Tibial artery (tissue), 4 donors: Measurements from ENCODE around the gene PGGHG.

Experiments
- DNase-seq, 2 donors: peaks; one replicate each; pipeline ENCODE4 v3.0.0-alpha.2; 2019
- H3K27ac ChIP-seq, 2 donors: fragments of 200-600 bp; sonication (generic) in 1 of 2; 1 replicate in 1 of 2; 2 replicates in 1 of 2; pipeline ENCODE4 v1.5.1; 2018 to 2019; ENCODE audit warnings: mild to moderate bottlenecking in 1 of 2
- H3K27me3 ChIP-seq, 2 donors: fragments of 200-600 bp; sonication (generic) in 1 of 2; one replicate each; pipeline versions ENCODE4 v1.5.1 to v1.6.0; 2016 to 2019
- H3K36me3 ChIP-seq, 3 donors: fragments of 200-600 bp; sonication (generic) in 2 of 3; one replicate each; pipeline ENCODE4 v1.5.1; 2016 to 2019; ENCODE audit warnings: mild to moderate bottlenecking in 2 of 3
- H3K4me1 ChIP-seq, 4 donors: fragments of 200-600 bp; sonication (generic) in 2 of 4; 1 replicate in 3 of 4; 2 replicates in 1 of 4; pipeline ENCODE4 v1.5.1; 2016 to 2019
- H3K4me3 ChIP-seq, 2 donors: fragments of 200-600 bp; sonication (generic) in 1 of 2; 1 replicate in 1 of 2; 2 replicates in 1 of 2; pipeline ENCODE4 v1.5.1; 2018 to 2019; ENCODE audit warnings: mild to moderate bottlenecking in 2 of 2
- H3K9me3 ChIP-seq, 3 donors: fragments of 200-600 bp; sonication (generic) in 1 of 3; one replicate each; pipeline ENCODE4 v1.5.1; 2016 to 2019
- CTCF ChIP-seq, 2 experiments: fragments of 200-600 bp in 1 of 2; fragments of 450-650 bp in 1 of 2; IDR thresholded peaks; one replicate each; pipeline ENCODE4 v1.5.1; 2017 to 2019; ENCODE audit warnings: antibody characterized with exemption in 2 of 2, mild to moderate bottlenecking in 1 of 2, moderate library complexity in 1 of 2
- intact Hi-C: fragments of 100-400 bp; cut with DNase I; formaldehyde crosslinking; loops from one replicate; pipeline ENCODE4 v1.15.0; 2023; ENCODE audit warnings: low total_unique reads

Gene PGGHG

GRCh38 chr11:253886-254270, 35.0 kb upstream of the PGGHG start:
- Histone ChIP-seq H3K27me3 (peaks cover 0 to 10% of the 10 kb centered on the region in 2 donors), H3K27ac (no peak overlapping the region), H3K36me3 (peaks cover 3 to 50% (median 46%) of the 10 kb centered on the region in 3 donors), H3K4me3 (no peak overlapping the region), H3K9me3 (no peaks in the 10 kb centered on the region), H3K4me1 (no peaks in the 10 kb centered on the region)
- DNase-seq: peak in 1 of 2 donors; percentile 39
- intact Hi-C loops: loop anchor here (10.0 kb wide), 1 partner anchor 51 kb away; the partner anchor contains the start of gene IFITM2
- no peak for TF ChIP-seq CTCF (IDR thresholded peaks at IDR 0.05)

GRCh38 chr11:255176-255575, 33.8 kb upstream of the PGGHG start:
- no peak for TF ChIP-seq CTCF (IDR thresholded peaks at IDR 0.05)
- Histone ChIP-seq H3K4me1 (no peaks in the 10 kb centered on the region), H3K27ac (no peak overlapping the region), H3K4me3 (no peak overlapping the region), H3K36me3 (peaks cover 0 to 39% (median 33%) of the 10 kb centered on the region in 3 donors), H3K27me3 (peaks cover 0 to 14% of the 10 kb centered on the region in 2 donors), H3K9me3 (no peaks in the 10 kb centered on the region)
- no peak for DNase-seq
- intact Hi-C loops: loop anchor here (10.0 kb wide), 1 partner anchor 50 kb away; the partner anchor contains the start of gene IFITM2

- Histone ChIP-seq H3K9me3 (no peaks in the 10 kb centered on the region), H3K27me3 (peaks cover 0 to 14% of the 10 kb centered on the region in 2 donors), H3K4me1 (no peaks in the 10 kb centered on the region), H3K4me3 (no peak overlapping the region), H3K36me3 (peaks cover 0 to 33% (median 27%) of the 10 kb centered on the region in 3 donors), H3K27ac (no peak overlapping the region)
- DNase-seq: peak in 1 of 2 donors; percentile 40
- no peak for TF ChIP-seq CTCF (IDR thresholded peaks at IDR 0.05)
- intact Hi-C loops: loop anchor here (10.0 kb wide), 1 partner anchor 49 kb away; the partner anchor contains the start of gene IFITM2
Measured at GRCh38 chr11:255816-256215, 33.1 kb upstream of the PGGHG start.

- DNase-seq: no peak
- peaks cover 0 to 14% of the 10 kb centered on the region in 2 donors for H3K27me3 ChIP-seq
- H3K36me3 ChIP-seq: peaks cover 0 to 19% (median 15%) of the 10 kb centered on the region in 3 donors
- H3K4me1 ChIP-seq: no peaks in the 10 kb centered on the region
- TF ChIP-seq CTCF (IDR thresholded peaks at IDR 0.05): no peak
- H3K9me3 ChIP-seq: no peaks in the 10 kb centered on the region
- no peak overlapping the region for H3K4me3 ChIP-seq
- intact Hi-C loops: loop anchor here (10.0 kb wide), 1 partner anchor 48 kb away; the partner anchor contains the start of gene IFITM2
- H3K27ac ChIP-seq: no peak overlapping the region
Measured at GRCh38 chr11:256952-257737, 31.8 kb upstream of the PGGHG start.

- H3K36me3 ChIP-seq: peaks cover 0 to 12% (median 7%) of the 10 kb centered on the region in 3 donors
- no peaks in the 10 kb centered on the region for H3K4me1 ChIP-seq
- no peak for TF ChIP-seq CTCF (IDR thresholded peaks at IDR 0.05)
- DNase-seq: no peak
- H3K27ac ChIP-seq: no peak overlapping the region
- H3K9me3 ChIP-seq: no peaks in the 10 kb centered on the region
- H3K4me3 ChIP-seq: no peak overlapping the region
- intact Hi-C loops: loop anchor here (10.0 kb wide), 1 partner anchor 47 kb away; the partner anchor contains the start of gene IFITM2
- peaks cover 0 to 14% of the 10 kb centered on the region in 2 donors for H3K27me3 ChIP-seq
Measured at GRCh38 chr11:257766-258493, 31.0 kb upstream of the PGGHG start.
